Liver (tissue), 9 donors: ENCODE results near the gene BIK. TPM values are rescaled to one million over a fixed set of nuclear protein-coding genes. Genes with fewer than 3 reads are reported as not detected.

Experiments
- DNase-seq: peaks from one replicate; pipeline ENCODE4 v3.0.0-alpha.2; 2017; ENCODE audit warnings: low spot score
- H3K27ac ChIP-seq, 2 donors: one replicate each; pipeline ENCODE4 v1.7.0; 2013; ENCODE audit warnings: inconsistent platforms in 2 of 2, low read length in 2 of 2, control low read depth in 1 of 2, low read depth in 1 of 2, mild to moderate bottlenecking in 1 of 2
- H3K27me3 ChIP-seq, 4 donors: one replicate each; pipeline versions ENCODE4 v1.6.1 to v1.7.0; 2013; ENCODE audit warnings: low read length in 3 of 4, inconsistent platforms in 1 of 4, mild to moderate bottlenecking in 1 of 4, moderate library complexity in 1 of 4; ENCODE audit not compliant: control insufficient read depth in 4 of 4, insufficient read depth in 4 of 4
- H3K36me3 ChIP-seq, 4 donors: one replicate each; pipeline versions ENCODE4 v1.6.1 to v1.7.0; 2013; ENCODE audit warnings: low read length in 3 of 4, mild to moderate bottlenecking in 3 of 4, low read depth in 1 of 4, moderate library complexity in 1 of 4; ENCODE audit not compliant: control insufficient read depth in 4 of 4, insufficient read depth in 3 of 4
- H3K4me1 ChIP-seq, 4 donors: one replicate each; pipeline versions ENCODE4 v1.6.1 to v1.7.0; 2013; ENCODE audit warnings: low read length in 3 of 4, mild to moderate bottlenecking in 3 of 4, moderate library complexity in 1 of 4; ENCODE audit not compliant: control insufficient read depth in 4 of 4, insufficient read depth in 4 of 4
- H3K4me3 ChIP-seq, 3 donors: one replicate each; pipeline versions ENCODE4 v1.6.1 to v1.7.0; 2013; ENCODE audit warnings: low read length in 3 of 3, control low read depth in 1 of 3, low read depth in 1 of 3, mild to moderate bottlenecking in 1 of 3
- H3K9ac ChIP-seq, 2 donors: one replicate each; pipeline ENCODE4 v1.7.0; 2013; ENCODE audit warnings: low read length in 2 of 2, mild to moderate bottlenecking in 2 of 2, moderate library complexity in 2 of 2, control low read depth in 1 of 2, low read depth in 1 of 2
- H3K9me3 ChIP-seq, 4 donors: one replicate each; pipeline versions ENCODE4 v1.6.1 to v1.7.0; 2013; ENCODE audit warnings: low read length in 3 of 4; ENCODE audit not compliant: control insufficient read depth in 4 of 4
- EGR1 ChIP-seq, 2 donors: IDR thresholded peaks; 2 replicates each; pipeline ENCODE4 v1.6.1; 2016 to 2018; ENCODE audit warnings: antibody characterized with exemption in 2 of 2, low read depth in 2 of 2
- FOXA1 ChIP-seq: IDR thresholded peaks from 2 replicates; pipeline ENCODE4 v1.6.1; 2016; ENCODE audit warnings: antibody characterized with exemption
- FOXA2 ChIP-seq: IDR thresholded peaks from 2 replicates; pipeline ENCODE4 v1.6.1; 2016; ENCODE audit warnings: antibody characterized with exemption
- GABPA ChIP-seq, 2 donors: IDR thresholded peaks in 1 of 2; conservative IDR thresholded peaks in 1 of 2; 2 replicates each; pipeline ENCODE4 v1.6.1; 2016; ENCODE audit warnings: antibody characterized with exemption in 2 of 2, mild to moderate bottlenecking in 1 of 2, moderate library complexity in 1 of 2
- HNF4A ChIP-seq, 2 donors: conservative IDR thresholded peaks; 2 replicates each; pipeline ENCODE4 v1.6.1; 2016; ENCODE audit warnings: antibody characterized with exemption in 2 of 2, mild to moderate bottlenecking in 2 of 2
- HNF4G ChIP-seq: IDR thresholded peaks from 2 replicates; pipeline ENCODE4 v1.6.1; 2016; ENCODE audit warnings: antibody characterized with exemption
- JUND ChIP-seq, 2 donors: IDR thresholded peaks; 2 replicates each; pipeline ENCODE4 v1.6.1; 2016; ENCODE audit warnings: antibody characterized with exemption in 2 of 2
- NR2F2 ChIP-seq: IDR thresholded peaks from 2 replicates; pipeline ENCODE4 v1.6.1; 2016; ENCODE audit warnings: antibody characterized with exemption
- RAD21 ChIP-seq, 2 donors: IDR thresholded peaks; 2 replicates each; pipeline ENCODE4 v1.6.1; 2016; ENCODE audit warnings: antibody characterized with exemption in 2 of 2, mild to moderate bottlenecking in 2 of 2
- RXRA ChIP-seq, 2 donors: IDR thresholded peaks; 2 replicates each; pipeline ENCODE4 v1.6.1; 2017 to 2018; ENCODE audit warnings: antibody characterized with exemption in 2 of 2, mild to moderate bottlenecking in 1 of 2
- SP1 ChIP-seq: IDR thresholded peaks from 2 replicates; pipeline ENCODE4 v1.6.1; 2018; ENCODE audit warnings: antibody characterized with exemption, mild to moderate bottlenecking
- TAF1 ChIP-seq: conservative IDR thresholded peaks from 2 replicates; pipeline ENCODE4 v1.6.1; 2016; ENCODE audit warnings: antibody characterized with exemption, mild to moderate bottlenecking
- YY1 ChIP-seq: IDR thresholded peaks from 2 replicates; pipeline ENCODE4 v1.6.1; 2016; ENCODE audit warnings: antibody characterized with exemption, mild to moderate bottlenecking
- WGBS: extraction: QIAGEN DNeasy Blood & Tissue Kit; methylation state at CpG from one replicate; pipeline ENCODE4 v1.1.7; 2013; 5-methylcytosine and 5-hydroxymethylcytosine counted together
- polyA plus RNA-seq, 2 donors: library from polyadenylated mRNA; stranded (reverse) in 1 of 2; unstranded in 1 of 2; fragments of 200-250 nt in 1 of 2; fragments of >200 nt in 1 of 2; fragmentation: Nextera tagmentation in 1 of 2; extraction: Ambion mirVana in 1 of 2; gene quantifications; one replicate each; pipeline versions ENCODE4 v1.2.1 to v1.2.3, GENCODE V29; 2013 to 2015
- total RNA-seq, 2 donors: library from RNA; depleted of rRNA; stranded (reverse); fragments of >200 nt; gene quantifications; one replicate each; pipeline ENCODE4 v1.2.3, GENCODE V29; 2014
- TF ChIP-seq, protein P1 (sequence below): IDR thresholded peaks from 2 replicates; pipeline ENCODE4 v1.6.1; 2016; ENCODE audit warnings: antibody characterized with exemption
- TF ChIP-seq, protein P2 (sequence below): IDR thresholded peaks from 2 replicates; pipeline ENCODE4 v1.6.1; 2016; ENCODE audit warnings: antibody characterized with exemption
- TF ChIP-seq, protein P3 (sequence below): IDR thresholded peaks from 2 replicates; pipeline ENCODE4 v1.6.1; 2016; ENCODE audit warnings: antibody characterized with exemption
- TF ChIP-seq, protein P4 (sequence below): IDR thresholded peaks from 2 replicates; pipeline ENCODE4 v1.6.1; 2016; ENCODE audit warnings: antibody characterized with exemption, mild to moderate bottlenecking
- TF ChIP-seq, protein P5 (sequence below): fragments of 150-350 bp; IDR thresholded peaks from 2 replicates; pipeline ENCODE4 v1.5.1; 2017; ENCODE audit warnings: improper control_type of control experiment, low read depth, low read length; ENCODE audit not compliant: missing input control
- donor health status: healthy.
- donor health status: healthy.
- donor health status: healthy.
- donor health status: healthy.
- donor health status: healthy.

The BIK gene
- total and polyA plus RNA-seq, 4 donors: 0.23 to 0.89 (median 0.33) TPM; not detected in 1

DNA sequence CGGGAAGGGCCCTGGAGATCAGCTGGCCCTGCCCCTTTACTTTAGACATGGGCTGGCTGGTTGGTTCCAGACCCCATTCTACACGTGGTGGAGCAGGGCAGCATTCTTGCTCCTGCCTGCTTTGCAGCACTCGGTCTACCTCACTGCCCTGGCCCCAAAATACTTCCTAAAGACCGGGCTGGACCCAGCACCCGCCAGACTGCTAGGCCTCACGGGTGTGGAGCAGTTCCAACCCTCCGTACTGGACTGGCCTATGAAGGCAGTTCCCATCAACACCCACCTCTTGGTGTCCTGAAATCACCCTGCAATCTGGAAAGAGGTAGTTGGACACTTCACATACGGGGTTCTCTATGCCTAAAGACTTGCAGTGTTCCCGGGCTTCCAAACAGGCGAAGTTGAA, 26.3 kb downstream of the BIK start (continued):
- TF ChIP-seq, protein P1, sequence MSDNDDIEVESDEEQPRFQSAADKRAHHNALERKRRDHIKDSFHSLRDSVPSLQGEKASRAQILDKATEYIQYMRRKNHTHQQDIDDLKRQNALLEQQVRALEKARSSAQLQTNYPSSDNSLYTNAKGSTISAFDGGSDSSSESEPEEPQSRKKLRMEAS: no peak
- TF ChIP-seq GABPA (IDR thresholded peaks at IDR 0.05 in 1 of 2, conservative IDR thresholded peaks at IDR 0.05 in 1 of 2): no peak

DNA sequence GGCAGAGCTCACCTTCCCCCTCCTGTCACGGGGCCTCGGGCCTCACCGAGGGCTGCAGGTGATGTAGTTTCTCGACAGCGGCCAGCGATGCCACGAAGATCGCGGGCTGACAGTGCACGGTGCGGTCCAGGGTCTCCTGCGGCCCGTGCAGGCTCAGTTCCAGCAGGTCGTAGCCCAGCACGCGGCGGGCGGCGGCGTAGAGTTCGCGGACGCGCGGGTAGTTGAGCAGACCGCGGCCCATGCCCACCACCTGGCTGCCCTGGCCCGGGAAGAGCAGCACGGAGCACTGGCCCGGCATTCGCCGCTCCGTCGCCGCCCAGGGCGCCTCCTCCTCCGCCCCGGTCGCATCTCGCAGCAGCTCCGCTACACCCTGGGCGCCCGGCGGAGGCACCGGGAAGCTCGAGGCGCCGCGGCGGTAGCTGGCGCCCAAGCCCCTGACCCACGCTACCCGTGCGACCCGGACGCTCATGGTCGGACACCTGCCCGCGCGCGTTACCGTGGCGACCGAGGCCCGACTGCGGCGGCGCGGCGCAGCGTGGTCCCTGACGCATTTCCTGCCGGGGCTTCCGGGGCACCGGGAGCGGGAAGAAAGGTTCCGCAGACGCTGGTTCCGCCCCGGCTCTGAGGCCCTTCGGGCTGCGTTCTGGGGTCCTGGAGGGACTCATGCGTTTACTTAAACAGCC, 32.5 kb downstream of the BIK start, which contains the start of gene MCAT:
Gene MCAT (minus strand): TSS at position 519 of the 683 bp plus-strand sequence. CDS start 50 bp downstream, at position 469.
- Histone ChIP-seq H3K27me3 (no peaks in the 10 kb centered on the region), H3K4me3 (peak within 1 kb of the TSS; percentile 85 to 93 (median 87)), H3K36me3 (peaks cover 0 to 14% (median 9%) of the 10 kb centered on the region in 4 donors), H3K27ac (peak within 1 kb of the TSS; percentile 15 to 79), H3K9ac (peak within 1 kb of the TSS in 1 of 2 donors; percentile 56), H3K9me3 (no peaks in the 10 kb centered on the region), H3K4me1 (peaks cover 4 to 13% (median 7%) of the 10 kb centered on the region in 4 donors)
- TF ChIP-seq SP1: peak; percentile 19
- TF ChIP-seq FOXA1: no peak
- TF ChIP-seq NR2F2: peak; percentile 43
- TF ChIP-seq, protein P2, sequence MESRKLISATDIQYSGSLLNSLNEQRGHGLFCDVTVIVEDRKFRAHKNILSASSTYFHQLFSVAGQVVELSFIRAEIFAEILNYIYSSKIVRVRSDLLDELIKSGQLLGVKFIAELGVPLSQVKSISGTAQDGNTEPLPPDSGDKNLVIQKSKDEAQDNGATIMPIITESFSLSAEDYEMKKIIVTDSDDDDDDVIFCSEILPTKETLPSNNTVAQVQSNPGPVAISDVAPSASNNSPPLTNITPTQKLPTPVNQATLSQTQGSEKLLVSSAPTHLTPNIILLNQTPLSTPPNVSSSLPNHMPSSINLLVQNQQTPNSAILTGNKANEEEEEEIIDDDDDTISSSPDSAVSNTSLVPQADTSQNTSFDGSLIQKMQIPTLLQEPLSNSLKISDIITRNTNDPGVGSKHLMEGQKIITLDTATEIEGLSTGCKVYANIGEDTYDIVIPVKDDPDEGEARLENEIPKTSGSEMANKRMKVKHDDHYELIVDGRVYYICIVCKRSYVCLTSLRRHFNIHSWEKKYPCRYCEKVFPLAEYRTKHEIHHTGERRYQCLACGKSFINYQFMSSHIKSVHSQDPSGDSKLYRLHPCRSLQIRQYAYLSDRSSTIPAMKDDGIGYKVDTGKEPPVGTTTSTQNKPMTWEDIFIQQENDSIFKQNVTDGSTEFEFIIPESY: no peak
- peak; percentile 80 to 93 for TF ChIP-seq GABPA (IDR thresholded peaks at IDR 0.05 in 1 of 2, conservative IDR thresholded peaks at IDR 0.05 in 1 of 2)
- peak in 1 of 2 donors; percentile 10 for TF ChIP-seq RAD21 (IDR thresholded peaks at IDR 0.05)
- TF ChIP-seq, protein P3, sequence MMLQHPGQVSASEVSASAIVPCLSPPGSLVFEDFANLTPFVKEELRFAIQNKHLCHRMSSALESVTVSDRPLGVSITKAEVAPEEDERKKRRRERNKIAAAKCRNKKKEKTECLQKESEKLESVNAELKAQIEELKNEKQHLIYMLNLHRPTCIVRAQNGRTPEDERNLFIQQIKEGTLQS: no peak
- no peak for TF ChIP-seq HNF4A (conservative IDR thresholded peaks at IDR 0.05)
- no peak for TF ChIP-seq JUND (IDR thresholded peaks at IDR 0.05)
- no peak for TF ChIP-seq FOXA2
- TF ChIP-seq, protein P4, sequence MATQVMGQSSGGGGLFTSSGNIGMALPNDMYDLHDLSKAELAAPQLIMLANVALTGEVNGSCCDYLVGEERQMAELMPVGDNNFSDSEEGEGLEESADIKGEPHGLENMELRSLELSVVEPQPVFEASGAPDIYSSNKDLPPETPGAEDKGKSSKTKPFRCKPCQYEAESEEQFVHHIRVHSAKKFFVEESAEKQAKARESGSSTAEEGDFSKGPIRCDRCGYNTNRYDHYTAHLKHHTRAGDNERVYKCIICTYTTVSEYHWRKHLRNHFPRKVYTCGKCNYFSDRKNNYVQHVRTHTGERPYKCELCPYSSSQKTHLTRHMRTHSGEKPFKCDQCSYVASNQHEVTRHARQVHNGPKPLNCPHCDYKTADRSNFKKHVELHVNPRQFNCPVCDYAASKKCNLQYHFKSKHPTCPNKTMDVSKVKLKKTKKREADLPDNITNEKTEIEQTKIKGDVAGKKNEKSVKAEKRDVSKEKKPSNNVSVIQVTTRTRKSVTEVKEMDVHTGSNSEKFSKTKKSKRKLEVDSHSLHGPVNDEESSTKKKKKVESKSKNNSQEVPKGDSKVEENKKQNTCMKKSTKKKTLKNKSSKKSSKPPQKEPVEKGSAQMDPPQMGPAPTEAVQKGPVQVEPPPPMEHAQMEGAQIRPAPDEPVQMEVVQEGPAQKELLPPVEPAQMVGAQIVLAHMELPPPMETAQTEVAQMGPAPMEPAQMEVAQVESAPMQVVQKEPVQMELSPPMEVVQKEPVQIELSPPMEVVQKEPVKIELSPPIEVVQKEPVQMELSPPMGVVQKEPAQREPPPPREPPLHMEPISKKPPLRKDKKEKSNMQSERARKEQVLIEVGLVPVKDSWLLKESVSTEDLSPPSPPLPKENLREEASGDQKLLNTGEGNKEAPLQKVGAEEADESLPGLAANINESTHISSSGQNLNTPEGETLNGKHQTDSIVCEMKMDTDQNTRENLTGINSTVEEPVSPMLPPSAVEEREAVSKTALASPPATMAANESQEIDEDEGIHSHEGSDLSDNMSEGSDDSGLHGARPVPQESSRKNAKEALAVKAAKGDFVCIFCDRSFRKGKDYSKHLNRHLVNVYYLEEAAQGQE: no peak
- TF ChIP-seq, protein P1: peak; percentile 44
- TF ChIP-seq, protein P5, sequence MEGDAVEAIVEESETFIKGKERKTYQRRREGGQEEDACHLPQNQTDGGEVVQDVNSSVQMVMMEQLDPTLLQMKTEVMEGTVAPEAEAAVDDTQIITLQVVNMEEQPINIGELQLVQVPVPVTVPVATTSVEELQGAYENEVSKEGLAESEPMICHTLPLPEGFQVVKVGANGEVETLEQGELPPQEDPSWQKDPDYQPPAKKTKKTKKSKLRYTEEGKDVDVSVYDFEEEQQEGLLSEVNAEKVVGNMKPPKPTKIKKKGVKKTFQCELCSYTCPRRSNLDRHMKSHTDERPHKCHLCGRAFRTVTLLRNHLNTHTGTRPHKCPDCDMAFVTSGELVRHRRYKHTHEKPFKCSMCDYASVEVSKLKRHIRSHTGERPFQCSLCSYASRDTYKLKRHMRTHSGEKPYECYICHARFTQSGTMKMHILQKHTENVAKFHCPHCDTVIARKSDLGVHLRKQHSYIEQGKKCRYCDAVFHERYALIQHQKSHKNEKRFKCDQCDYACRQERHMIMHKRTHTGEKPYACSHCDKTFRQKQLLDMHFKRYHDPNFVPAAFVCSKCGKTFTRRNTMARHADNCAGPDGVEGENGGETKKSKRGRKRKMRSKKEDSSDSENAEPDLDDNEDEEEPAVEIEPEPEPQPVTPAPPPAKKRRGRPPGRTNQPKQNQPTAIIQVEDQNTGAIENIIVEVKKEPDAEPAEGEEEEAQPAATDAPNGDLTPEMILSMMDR: no peak
- no peak for TF ChIP-seq RXRA (IDR thresholded peaks at IDR 0.05)
- TF ChIP-seq HNF4G: no peak
- no peak for TF ChIP-seq EGR1 (IDR thresholded peaks at IDR 0.05; ENCODE audit: low read depth in 2 of 2)
- no peak for TF ChIP-seq TAF1
- peak; percentile 47 for TF ChIP-seq YY1
- WGBS: under 1% methylated on average over 83 of the region's 83 CpGs
- peak; percentile 88 for DNase-seq
